Liver (tissue), 9 donors: ENCODE measurements around the gene SCGB3A1. TPM values are rescaled to one million over a fixed set of nuclear protein-coding genes. Genes with fewer than 3 reads are reported as not detected.

Source experiments
- DNase-seq: peaks from one replicate; pipeline ENCODE4 v3.0.0-alpha.2; 2017; ENCODE audit warnings: low spot score
- H3K27ac ChIP-seq, 2 donors: one replicate each; pipeline ENCODE4 v1.7.0; 2013; ENCODE audit warnings: inconsistent platforms in 2 of 2, low read length in 2 of 2, control low read depth in 1 of 2, low read depth in 1 of 2, mild to moderate bottlenecking in 1 of 2
- H3K27me3 ChIP-seq, 4 donors: one replicate each; pipeline versions ENCODE4 v1.6.1 to v1.7.0; 2013; ENCODE audit warnings: low read length in 3 of 4, inconsistent platforms in 1 of 4, mild to moderate bottlenecking in 1 of 4, moderate library complexity in 1 of 4; ENCODE audit not compliant: control insufficient read depth in 4 of 4, insufficient read depth in 4 of 4
- H3K36me3 ChIP-seq, 4 donors: one replicate each; pipeline versions ENCODE4 v1.6.1 to v1.7.0; 2013; ENCODE audit warnings: low read length in 3 of 4, mild to moderate bottlenecking in 3 of 4, low read depth in 1 of 4, moderate library complexity in 1 of 4; ENCODE audit not compliant: control insufficient read depth in 4 of 4, insufficient read depth in 3 of 4
- H3K4me1 ChIP-seq, 4 donors: one replicate each; pipeline versions ENCODE4 v1.6.1 to v1.7.0; 2013; ENCODE audit warnings: low read length in 3 of 4, mild to moderate bottlenecking in 3 of 4, moderate library complexity in 1 of 4; ENCODE audit not compliant: control insufficient read depth in 4 of 4, insufficient read depth in 4 of 4
- H3K4me3 ChIP-seq, 3 donors: one replicate each; pipeline versions ENCODE4 v1.6.1 to v1.7.0; 2013; ENCODE audit warnings: low read length in 3 of 3, control low read depth in 1 of 3, low read depth in 1 of 3, mild to moderate bottlenecking in 1 of 3
- H3K9ac ChIP-seq, 2 donors: one replicate each; pipeline ENCODE4 v1.7.0; 2013; ENCODE audit warnings: low read length in 2 of 2, mild to moderate bottlenecking in 2 of 2, moderate library complexity in 2 of 2, control low read depth in 1 of 2, low read depth in 1 of 2
- H3K9me3 ChIP-seq, 4 donors: one replicate each; pipeline versions ENCODE4 v1.6.1 to v1.7.0; 2013; ENCODE audit warnings: low read length in 3 of 4; ENCODE audit not compliant: control insufficient read depth in 4 of 4
- ATF3 ChIP-seq: IDR thresholded peaks from 2 replicates; pipeline ENCODE4 v1.6.1; 2016; ENCODE audit warnings: antibody characterized with exemption
- CTCF ChIP-seq: fragments of 150-350 bp; IDR thresholded peaks from 2 replicates; pipeline ENCODE4 v1.5.1; 2017; ENCODE audit warnings: improper control_type of control experiment, low read depth, low read length; ENCODE audit not compliant: missing input control
- EGR1 ChIP-seq, 2 donors: IDR thresholded peaks; 2 replicates each; pipeline ENCODE4 v1.6.1; 2016 to 2018; ENCODE audit warnings: antibody characterized with exemption in 2 of 2, low read depth in 2 of 2
- FOXA1 ChIP-seq: IDR thresholded peaks from 2 replicates; pipeline ENCODE4 v1.6.1; 2016; ENCODE audit warnings: antibody characterized with exemption
- FOXA2 ChIP-seq: IDR thresholded peaks from 2 replicates; pipeline ENCODE4 v1.6.1; 2016; ENCODE audit warnings: antibody characterized with exemption
- GABPA ChIP-seq, 2 donors: IDR thresholded peaks in 1 of 2; conservative IDR thresholded peaks in 1 of 2; 2 replicates each; pipeline ENCODE4 v1.6.1; 2016; ENCODE audit warnings: antibody characterized with exemption in 2 of 2, mild to moderate bottlenecking in 1 of 2, moderate library complexity in 1 of 2
- HNF4A ChIP-seq, 2 donors: conservative IDR thresholded peaks; 2 replicates each; pipeline ENCODE4 v1.6.1; 2016; ENCODE audit warnings: antibody characterized with exemption in 2 of 2, mild to moderate bottlenecking in 2 of 2
- HNF4G ChIP-seq: IDR thresholded peaks from 2 replicates; pipeline ENCODE4 v1.6.1; 2016; ENCODE audit warnings: antibody characterized with exemption
- RAD21 ChIP-seq, 2 donors: IDR thresholded peaks; 2 replicates each; pipeline ENCODE4 v1.6.1; 2016; ENCODE audit warnings: antibody characterized with exemption in 2 of 2, mild to moderate bottlenecking in 2 of 2
- SP1 ChIP-seq: IDR thresholded peaks from 2 replicates; pipeline ENCODE4 v1.6.1; 2018; ENCODE audit warnings: antibody characterized with exemption, mild to moderate bottlenecking
- TAF1 ChIP-seq: conservative IDR thresholded peaks from 2 replicates; pipeline ENCODE4 v1.6.1; 2016; ENCODE audit warnings: antibody characterized with exemption, mild to moderate bottlenecking
- YY1 ChIP-seq: IDR thresholded peaks from 2 replicates; pipeline ENCODE4 v1.6.1; 2016; ENCODE audit warnings: antibody characterized with exemption, mild to moderate bottlenecking
- ZBTB33 ChIP-seq: IDR thresholded peaks from 2 replicates; pipeline ENCODE4 v1.6.1; 2016; ENCODE audit warnings: antibody characterized with exemption
- WGBS: extraction: QIAGEN DNeasy Blood & Tissue Kit; methylation state at CpG from one replicate; pipeline ENCODE4 v1.1.7; 2013; 5-methylcytosine and 5-hydroxymethylcytosine counted together
- polyA plus RNA-seq, 2 donors: library from polyadenylated mRNA; stranded (reverse) in 1 of 2; unstranded in 1 of 2; fragments of 200-250 nt in 1 of 2; fragments of >200 nt in 1 of 2; fragmentation: Nextera tagmentation in 1 of 2; extraction: Ambion mirVana in 1 of 2; gene quantifications; one replicate each; pipeline versions ENCODE4 v1.2.1 to v1.2.3, GENCODE V29; 2013 to 2015
- total RNA-seq, 2 donors: library from RNA; depleted of rRNA; stranded (reverse); fragments of >200 nt; gene quantifications; one replicate each; pipeline ENCODE4 v1.2.3, GENCODE V29; 2014
- donor health status: healthy.
- donor health status: healthy.
- donor health status: healthy.
- donor health status: healthy.
- donor health status: healthy.

Gene SCGB3A1
- total and polyA plus RNA-seq, 4 donors = 1.5 TPM; not detected in 2

- H3K4me3 ChIP-seq = no peak overlapping the region
- TF ChIP-seq EGR1 (IDR thresholded peaks at IDR 0.05; ENCODE audit: low read depth in 2 of 2) (no peak), TAF1 (no peak), SP1 (no peak), HNF4G (no peak), FOXA1 (no peak), ZBTB33 (no peak), GABPA (IDR thresholded peaks at IDR 0.05 in 1 of 2, conservative IDR thresholded peaks at IDR 0.05 in 1 of 2) (no peak), RAD21 (IDR thresholded peaks at IDR 0.05) (no peak), FOXA2 (no peak), CTCF (no peak), YY1 (no peak)
- H3K27ac ChIP-seq = no peak overlapping the region
- 86% methylated on average over 26 of the region's 26 CpGs for WGBS
- no peak overlapping the region for H3K9ac ChIP-seq
- H3K9me3 ChIP-seq = no peaks in the 10 kb centered on the region
- no peak for DNase-seq
- no peaks in the 10 kb centered on the region for H3K27me3 ChIP-seq
- H3K36me3 ChIP-seq = no peaks in the 10 kb centered on the region
- no peaks in the 10 kb centered on the region for H3K4me1 ChIP-seq
Measured at GRCh38 chr5:180608572-180609310, 17.4 kb upstream of the SCGB3A1 start.

- Histone ChIP-seq H3K27ac (no peak overlapping the region), H3K4me1 (no peaks in the 10 kb centered on the region), H3K4me3 (no peak overlapping the region), H3K9me3 (no peaks in the 10 kb centered on the region), H3K27me3 (no peaks in the 10 kb centered on the region), H3K36me3 (no peaks in the 10 kb centered on the region), H3K9ac (no peak overlapping the region)
- TF ChIP-seq TAF1 (no peak), ATF3 (no peak), RAD21 (IDR thresholded peaks at IDR 0.05) (no peak), HNF4A (conservative IDR thresholded peaks at IDR 0.05) (no peak), HNF4G (no peak)
- 68% methylated on average over 18 of the region's 18 CpGs for WGBS
- DNase-seq = no peak
Measured at GRCh38 chr5:180607861-180608571, 16.7 kb upstream of the SCGB3A1 start.
